Liver (tissue), 3 donors: ENCODE data around the gene SYT8.

Source experiments
- CTCF ChIP-seq: fragments of 150-350 bp; IDR thresholded peaks from 2 replicates; pipeline ENCODE4 v1.5.1; 2017; ENCODE audit warnings: improper control_type of control experiment, low read depth, low read length; ENCODE audit not compliant: missing input control
- FOXA1 ChIP-seq: IDR thresholded peaks from 2 replicates; pipeline ENCODE4 v1.6.1; 2016; ENCODE audit warnings: antibody characterized with exemption
- GABPA ChIP-seq, 2 donors: IDR thresholded peaks in 1 of 2; conservative IDR thresholded peaks in 1 of 2; 2 replicates each; pipeline ENCODE4 v1.6.1; 2016; ENCODE audit warnings: antibody characterized with exemption in 2 of 2, mild to moderate bottlenecking in 1 of 2, moderate library complexity in 1 of 2
- JUND ChIP-seq, 2 donors: IDR thresholded peaks; 2 replicates each; pipeline ENCODE4 v1.6.1; 2016; ENCODE audit warnings: antibody characterized with exemption in 2 of 2
- MAX ChIP-seq: IDR thresholded peaks from 2 replicates; pipeline ENCODE4 v1.6.1; 2016; ENCODE audit warnings: antibody characterized with exemption
- RAD21 ChIP-seq, 2 donors: IDR thresholded peaks; 2 replicates each; pipeline ENCODE4 v1.6.1; 2016; ENCODE audit warnings: antibody characterized with exemption in 2 of 2, mild to moderate bottlenecking in 2 of 2
- TAF1 ChIP-seq: conservative IDR thresholded peaks from 2 replicates; pipeline ENCODE4 v1.6.1; 2016; ENCODE audit warnings: antibody characterized with exemption, mild to moderate bottlenecking
- ZBTB33 ChIP-seq: IDR thresholded peaks from 2 replicates; pipeline ENCODE4 v1.6.1; 2016; ENCODE audit warnings: antibody characterized with exemption
- TF ChIP-seq, protein P1 (sequence below): IDR thresholded peaks from 2 replicates; pipeline ENCODE4 v1.6.1; 2016; ENCODE audit warnings: antibody characterized with exemption
- donor health status: healthy.
- donor health status: healthy.

DNA sequence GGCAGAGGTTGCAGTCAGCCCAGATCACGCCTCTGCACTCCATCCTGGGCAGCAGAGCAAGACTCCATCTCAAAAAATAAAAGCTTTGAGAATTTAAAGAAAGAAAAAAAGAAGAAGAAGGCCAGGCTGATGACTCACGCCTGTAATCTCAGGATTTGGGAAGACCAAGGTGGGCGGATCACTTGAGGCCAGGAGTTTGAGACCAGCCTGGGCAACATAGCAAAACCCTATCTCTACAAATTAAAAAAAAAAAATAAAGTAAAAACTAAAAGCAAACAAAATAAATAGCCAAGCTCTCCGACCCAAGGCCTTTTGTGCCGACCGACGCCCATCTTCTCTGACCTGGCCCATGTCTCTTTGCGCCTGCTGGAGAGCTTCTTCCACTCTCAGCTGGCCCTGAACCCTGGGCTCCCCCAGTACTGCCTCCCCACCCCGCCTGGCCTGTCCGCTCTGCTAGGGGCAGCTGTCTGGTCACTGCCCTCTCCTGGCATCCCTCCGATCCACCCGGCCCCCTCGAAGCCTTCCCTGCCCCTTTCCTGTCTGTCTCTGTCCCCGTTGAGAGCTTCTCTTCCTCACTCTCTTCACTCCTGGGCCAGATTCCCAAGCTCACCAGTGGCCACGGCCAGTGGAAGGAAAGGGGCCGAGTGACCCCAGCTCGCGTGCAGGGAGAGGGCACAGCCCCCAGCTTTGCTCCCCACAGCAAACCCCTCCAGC, 13.3 kb downstream of the SYT8 start:
- no peak for TF ChIP-seq JUND (IDR thresholded peaks at IDR 0.05)
- no peak for TF ChIP-seq CTCF
- no peak for TF ChIP-seq ZBTB33
- TF ChIP-seq MAX: no peak
- no peak for TF ChIP-seq RAD21 (IDR thresholded peaks at IDR 0.05)
- TF ChIP-seq TAF1: no peak
- TF ChIP-seq, protein P1, sequence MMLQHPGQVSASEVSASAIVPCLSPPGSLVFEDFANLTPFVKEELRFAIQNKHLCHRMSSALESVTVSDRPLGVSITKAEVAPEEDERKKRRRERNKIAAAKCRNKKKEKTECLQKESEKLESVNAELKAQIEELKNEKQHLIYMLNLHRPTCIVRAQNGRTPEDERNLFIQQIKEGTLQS: no peak
- no peak for TF ChIP-seq FOXA1
- TF ChIP-seq GABPA (IDR thresholded peaks at IDR 0.05 in 1 of 2, conservative IDR thresholded peaks at IDR 0.05 in 1 of 2): no peak
